ENCODE results near the gene ALX1.
"Not testable (repeated sequence)": the region's sequence is repeated elsewhere in the genome, so short reads cannot be mapped to it uniquely, and the experiment has no call there.

ALX1 gene

DNA sequence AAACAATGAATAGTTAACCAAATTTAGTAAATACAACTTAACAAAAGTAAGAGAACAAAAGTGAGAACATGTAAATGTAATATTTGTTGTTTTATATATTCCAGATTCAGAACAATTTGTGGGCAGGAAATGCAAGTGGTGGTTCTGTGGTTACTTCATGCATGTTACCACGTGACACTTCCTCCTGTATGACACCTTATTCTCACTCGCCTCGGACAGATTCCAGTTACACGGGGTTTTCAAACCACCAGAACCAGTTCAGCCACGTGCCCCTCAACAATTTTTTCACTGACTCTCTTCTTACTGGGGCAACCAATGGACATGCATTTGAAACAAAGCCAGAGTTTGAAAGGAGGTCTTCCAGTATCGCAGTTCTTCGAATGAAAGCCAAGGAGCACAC lies 21.0 kb downstream of the ALX1 start:
- DNase-seq (ENCODE audit: low spot score): no peak

- DNase-seq (ENCODE audit: low spot score): no peak
These were observed 28.4 kb downstream of the ALX1 start for GRCh38 chr12:85308374-85308773.

GRCh38 chr12:85309125-85309566 lies 29.1 kb downstream of the ALX1 start:
- no peak for DNase-seq (ENCODE audit: low spot score)

DNA sequence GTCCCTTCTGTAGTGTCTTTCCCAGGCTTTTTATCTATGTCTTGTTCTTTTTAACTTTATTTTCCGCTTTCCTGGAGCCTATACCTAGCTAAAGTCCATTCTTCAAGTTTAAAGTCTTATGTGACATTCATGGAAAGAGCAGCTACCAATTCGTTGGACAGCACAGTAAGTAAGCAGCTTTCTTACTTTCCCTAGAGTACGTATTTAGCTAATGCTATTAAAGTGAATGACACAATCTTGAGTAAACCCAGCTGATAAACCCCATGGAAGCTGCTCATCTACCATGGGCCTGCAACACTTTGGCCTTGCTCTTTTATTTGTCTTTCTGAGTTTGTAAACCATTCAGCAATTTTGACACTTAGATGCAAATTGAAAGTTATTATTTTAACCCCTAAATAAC lies 30.0 kb downstream of the ALX1 start:
- DNase-seq (ENCODE audit: low spot score): no peak

GRCh38 chr12:85310456-85311076 lies 30.5 kb downstream of the ALX1 start:
- no peak for DNase-seq (ENCODE audit: low spot score)

GRCh38 chr12:85317866-85318636 lies 38.0 kb downstream of the ALX1 start:
- not testable (repeated sequence) for DNase-seq (ENCODE audit: low spot score)

DNA sequence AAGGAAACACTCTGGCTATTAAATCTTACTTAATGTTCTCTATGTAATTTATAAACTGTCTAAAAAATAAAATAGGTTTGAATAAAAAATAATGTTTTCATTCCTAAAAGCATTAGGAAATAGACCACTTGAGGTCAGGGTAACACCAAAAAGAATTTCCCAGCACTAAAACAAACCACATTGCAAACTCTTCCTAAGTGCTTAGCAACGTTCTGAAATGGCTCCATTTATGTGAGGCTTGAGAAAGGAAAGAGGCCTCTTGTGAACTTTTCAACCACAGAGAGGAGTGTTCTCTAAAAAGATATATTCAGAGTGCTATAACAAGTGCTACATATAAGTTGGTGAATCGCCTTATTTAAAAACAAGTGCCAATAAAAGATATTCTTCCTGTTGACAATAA lies 42.7 kb downstream of the ALX1 start:
- no peak for DNase-seq (ENCODE audit: low spot score)

DNA sequence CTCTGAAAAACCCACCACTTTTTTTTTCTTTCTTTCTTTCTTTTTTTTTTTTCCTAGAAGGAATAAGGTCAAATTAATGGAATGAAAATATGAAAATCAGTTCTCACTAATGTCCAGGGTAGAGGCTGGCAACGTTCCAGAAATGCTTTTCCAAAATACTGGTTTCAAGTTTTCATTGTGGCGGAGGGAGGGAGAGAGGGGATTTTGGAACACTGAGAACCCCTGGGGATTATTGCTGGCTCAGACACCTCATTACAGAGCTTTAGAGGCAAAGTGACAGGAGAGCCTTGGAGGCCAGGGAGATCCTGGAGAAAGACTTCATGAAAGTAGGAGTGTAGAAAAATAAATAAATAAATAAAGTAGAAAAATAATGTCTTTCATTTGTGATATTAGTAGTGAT lies 45.4 kb downstream of the ALX1 start:
- DNase-seq (ENCODE audit: low spot score): no peak

GRCh38 chr12:85329913-85330312 lies 49.9 kb downstream of the ALX1 start:
- no peak for DNase-seq (ENCODE audit: low spot score)

- no peak for DNase-seq (ENCODE audit: low spot score)
These were observed 68.8 kb downstream of the ALX1 start for GRCh38 chr12:85348779-85349178.

DNA sequence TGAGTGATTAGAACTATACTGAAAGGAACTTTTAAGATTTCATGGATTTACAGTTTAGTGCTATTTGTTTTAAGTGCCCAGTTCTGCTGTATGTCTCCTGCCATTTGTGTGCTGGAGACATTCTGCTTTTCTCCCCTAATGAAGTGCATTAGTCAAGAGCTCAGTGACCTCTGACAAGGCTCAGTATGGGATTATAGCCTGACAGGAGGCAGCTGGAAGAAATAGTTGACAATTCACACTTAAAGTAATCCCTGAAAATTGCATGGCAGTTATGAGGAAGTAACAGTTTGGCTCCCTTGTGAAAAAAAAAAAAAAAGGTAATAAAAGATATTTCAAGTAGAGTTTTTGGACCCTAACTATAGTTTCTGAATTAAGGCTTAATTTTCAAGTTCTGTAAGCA lies 70.3 kb downstream of the ALX1 start:
- DNase-seq (ENCODE audit: low spot score): peak; percentile 27
